Activated CD4-positive, alpha-beta T cell treated with anti-CD3 and anti-CD28 coated beads for 36 hours (primary cell): Measurements from ENCODE around the gene ADAMTS13. TPM values are rescaled to one million over a fixed set of nuclear protein-coding genes. Genes with fewer than 3 reads are reported as not detected.

Source experiments
- ATAC-seq: fragments of 200-7000 bp; cut with Tn5 transposase; one replicate; pipeline ENCODE4 v1.10.0; 2021; ENCODE audit warnings: mild to moderate bottlenecking, moderate library complexity
- CTCF ChIA-PET: fragments of 350-600 bp; sonication (Branson Sonifier 250); formaldehyde crosslinking; loops from one replicate; lab custom pipeline; 2021; ENCODE audit warnings: antibody characterized with exemption; lab: Charles Lee
- POLR2A ChIA-PET: fragments of 350-600 bp; sonication (Branson Sonifier 250); formaldehyde crosslinking; loops from one replicate; lab custom pipeline; 2021; ENCODE audit warnings: antibody characterized with exemption, inconsistent platforms; lab: Charles Lee
- DNase-seq: peaks from one replicate; pipeline ENCODE4 v3.0.0-alpha.2; 2020
- H3K27ac Mint-ChIP-seq: one replicate; pipeline ENCODE4 v1.8.0; 2021; ENCODE audit warnings: mixed read lengths
- H3K27me3 Mint-ChIP-seq: one replicate; pipeline ENCODE4 v1.8.0; 2021; ENCODE audit warnings: mixed read lengths
- H3K36me3 Mint-ChIP-seq: one replicate; pipeline ENCODE4 v1.8.0; 2021; ENCODE audit warnings: low read depth, mixed read lengths
- H3K4me1 Mint-ChIP-seq: one replicate; pipeline ENCODE4 v1.8.0; 2021; ENCODE audit warnings: mixed read lengths
- H3K4me3 Mint-ChIP-seq: one replicate; pipeline ENCODE4 v1.8.0; 2021; ENCODE audit warnings: mild to moderate bottlenecking, moderate library complexity, mixed read lengths
- H3K9me3 Mint-ChIP-seq: one replicate; pipeline ENCODE4 v1.8.0; 2021; ENCODE audit warnings: low read depth, mixed read lengths
- intact Hi-C, 2 experiments: fragments of 100-400 bp; cut with DNase I in 1 of 2; cut with micrococcal nuclease in 1 of 2; formaldehyde crosslinking; loops; one replicate each; pipeline versions ENCODE4 v1.14.2 to v1.15.1; 2022 to 2024; cut with DNase I, micrococcal nuclease
- total RNA-seq, 2 experiments: library from RNA; stranded (reverse); gene quantifications; one replicate each; pipeline ENCODE4 v1.2.3, GENCODE V29; 2021

Gene ADAMTS13
- total RNA-seq, 2 experiments from 2014 or later = 1.7 to 2.5 TPM

- Mint-ChIP-seq H3K4me1 (peaks cover 19% of the 10 kb centered on the region), H3K27ac (no peak overlapping the region), H3K9me3 (peaks cover 15% of the 10 kb centered on the region), H3K4me3 (no peak overlapping the region), H3K36me3 (no peaks in the 10 kb centered on the region), H3K27me3 (no peaks in the 10 kb centered on the region)
- ChIA-PET POLR2A (no interaction called here), CTCF (interaction anchor here (0.8 to 1.0 kb wide), 2 partner anchors 319 to 483 kb away, joined by 3 read pairs; no protein-coding TSS in a partner anchor)
- ATAC-seq = no peak
- intact Hi-C loops = no loop called here
- DNase-seq = no peak
Measured at GRCh38 chr9:133505186-133505830, 83.1 kb downstream of the ADAMTS13 start.

GRCh38 chr9:133505901-133506652 lies 83.9 kb downstream of the ADAMTS13 start:
- ChIA-PET CTCF (interaction anchor here (0.8 to 1.0 kb wide), 2 partner anchors 320 to 484 kb away, joined by 3 read pairs; no protein-coding TSS in a partner anchor), POLR2A (no interaction called here)
- no peak for ATAC-seq
- intact Hi-C loops = no loop called here
- Mint-ChIP-seq H3K27me3 (no peaks in the 10 kb centered on the region), H3K9me3 (peaks cover 14% of the 10 kb centered on the region), H3K27ac (no peak overlapping the region), H3K4me1 (peaks cover 19% of the 10 kb centered on the region), H3K36me3 (no peaks in the 10 kb centered on the region), H3K4me3 (no peak overlapping the region)
- no peak for DNase-seq

GRCh38 chr9:133506653-133507038 lies 84.5 kb downstream of the ADAMTS13 start:
- ATAC-seq (no peak), DNase-seq (no peak)
- Mint-ChIP-seq H3K4me1 (peaks cover 19% of the 10 kb centered on the region), H3K27ac (no peak overlapping the region), H3K36me3 (no peaks in the 10 kb centered on the region), H3K4me3 (no peak overlapping the region), H3K9me3 (peaks cover 9% of the 10 kb centered on the region), H3K27me3 (no peaks in the 10 kb centered on the region)
- POLR2A ChIA-PET = no interaction called here
- intact Hi-C loops = no loop called here
- CTCF ChIA-PET = no interaction called here

- H3K36me3 Mint-ChIP-seq = no peaks in the 10 kb centered on the region
- ATAC-seq (no peak), DNase-seq (no peak)
- H3K27me3 Mint-ChIP-seq = no peaks in the 10 kb centered on the region
- POLR2A ChIA-PET = no interaction called here
- CTCF ChIA-PET = interaction anchor here (0.7 kb wide), 1 partner anchor 127 kb away, joined by 3 read pairs; no protein-coding TSS in a partner anchor
- H3K9me3 Mint-ChIP-seq = peaks cover 3% of the 10 kb centered on the region
- no peak overlapping the region for H3K27ac Mint-ChIP-seq
- peaks cover 19% of the 10 kb centered on the region for H3K4me1 Mint-ChIP-seq
- no peak overlapping the region for H3K4me3 Mint-ChIP-seq
- intact Hi-C loops = no loop called here
Measured at GRCh38 chr9:133507246-133507965, 85.2 kb downstream of the ADAMTS13 start.

GRCh38 chr9:133508046-133508445 lies 85.9 kb downstream of the ADAMTS13 start:
- intact Hi-C loops = no loop called here
- POLR2A ChIA-PET = no interaction called here
- no peaks in the 10 kb centered on the region for H3K27me3 Mint-ChIP-seq
- DNase-seq (no peak), ATAC-seq (no peak)
- H3K9me3 Mint-ChIP-seq = no peaks in the 10 kb centered on the region
- no peak overlapping the region for H3K27ac Mint-ChIP-seq
- CTCF ChIA-PET = interaction anchor here (0.7 to 1.5 kb wide), 2 partner anchors 10 to 126 kb away, joined by 3 read pairs; no protein-coding TSS in a partner anchor
- peaks cover 19% of the 10 kb centered on the region for H3K4me1 Mint-ChIP-seq
- no peak overlapping the region for H3K4me3 Mint-ChIP-seq
- no peaks in the 10 kb centered on the region for H3K36me3 Mint-ChIP-seq

Other genes starting within 250 kb of the ADAMTS13 start
- gene OBP2B, start 213.1 kb upstream of the ADAMTS13 start, total RNA-seq = not detected
- under 1 TPM in 1 of 2 experiments, not detected in 1; 0.09 TPM for gene ABO, start 147.2 kb upstream of the ADAMTS13 start, total RNA-seq
- 10 to 100 TPM; 22.4 to 24.3 TPM for gene SURF6, start 86.2 kb upstream of the ADAMTS13 start, total RNA-seq
- 10 to 100 TPM; 22.9 to 26.4 TPM for gene MED22, start 74.2 kb upstream of the ADAMTS13 start, total RNA-seq
- gene RPL7A, start 74.1 kb upstream of the ADAMTS13 start, total RNA-seq = 1,000 to 10,000 TPM; 3,179 to 3,246 TPM
- 10 to 100 TPM; 17.4 to 29.1 TPM for gene SURF1, start 65.9 kb upstream of the ADAMTS13 start, total RNA-seq
- gene SURF2, start 65.8 kb upstream of the ADAMTS13 start, total RNA-seq = 10 to 100 TPM; 17.3 to 21.8 TPM
- gene SURF4, start 46.3 kb upstream of the ADAMTS13 start, total RNA-seq = 100 to 1,000 TPM; 283 to 349 TPM
- gene STKLD1, start 46.0 kb upstream of the ADAMTS13 start, total RNA-seq = under 1 TPM; 0.40 to 0.82 TPM
- gene REXO4, start 4.4 kb upstream of the ADAMTS13 start, total RNA-seq = 10 to 100 TPM; 25.9 to 34.3 TPM
- under 1 TPM; 0.87 to 0.90 TPM for gene CACFD1, start 37.6 kb downstream of the ADAMTS13 start, total RNA-seq
- gene SLC2A6, start 56.7 kb downstream of the ADAMTS13 start, total RNA-seq = 1 to 10 TPM; 1.6 to 1.9 TPM
- gene MYMK, start 102.6 kb downstream of the ADAMTS13 start, total RNA-seq = not detected
- under 1 TPM; 0.11 to 0.32 TPM for gene ADAMTSL2, start 112.3 kb downstream of the ADAMTS13 start, total RNA-seq
- gene FAM163B, start 187.0 kb downstream of the ADAMTS13 start, total RNA-seq = not detected
- gene DBH, start 214.0 kb downstream of the ADAMTS13 start, total RNA-seq = not detected